ENCODE measurements around the gene TMEM59. TPM values are rescaled to one million over a fixed set of nuclear protein-coding genes. Genes with fewer than 3 reads are reported as not detected.
"Not testable (repeated sequence)": the region's sequence is repeated elsewhere in the genome, so short reads cannot be mapped to it uniquely, and the experiment has no call there.

Gene TMEM59
- polyA plus RNA-seq, 1 experiment, result 615 TPM

DNA sequence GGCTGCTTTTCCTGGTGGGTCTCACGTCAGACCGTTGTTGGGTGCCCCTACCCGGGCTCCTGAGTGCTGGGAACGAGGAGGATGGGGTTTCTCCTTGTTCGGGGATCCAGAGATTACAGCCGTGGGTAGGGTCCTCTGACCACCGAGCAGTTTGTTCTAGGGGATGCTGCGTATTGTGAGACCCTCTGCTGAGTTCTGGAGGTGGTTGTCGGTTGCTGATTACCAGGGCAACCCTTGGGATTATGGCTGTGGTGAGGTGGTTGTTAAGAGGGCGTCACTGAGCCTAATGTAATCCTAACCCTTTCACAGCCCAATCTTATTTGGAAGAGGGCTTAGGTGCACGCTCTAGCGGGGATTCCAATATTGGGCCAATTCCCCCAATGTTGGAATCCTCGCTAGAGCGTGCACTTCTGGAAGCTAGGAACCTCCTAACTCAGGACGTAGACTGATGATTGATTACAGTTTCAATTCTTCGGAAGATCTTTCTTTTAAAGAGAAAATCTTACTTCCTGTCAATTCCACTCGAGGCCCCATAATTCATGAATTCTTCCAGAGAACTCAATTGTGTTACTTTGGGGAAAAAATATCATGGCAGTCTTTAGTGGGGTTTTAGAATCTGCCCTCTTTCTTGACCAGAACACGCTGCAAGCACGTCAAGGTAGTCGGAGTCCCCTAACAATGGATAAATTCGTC is 887 bp upstream of the TMEM59 start:
- CTCF ChIA-PET, result interaction anchor here (1.0 to 1.3 kb wide), 3 partner anchors 28 to 356 kb away, joined by 3 to 4 read pairs (median 3); no protein-coding TSS in a partner anchor
- TF ChIP-seq CTCF (IDR thresholded peaks at IDR 0.05; ENCODE audit: insufficient read depth, low read depth, low read length), result no peak
- Histone ChIP-seq H3K36me3 (ENCODE audit: control insufficient read depth, insufficient read depth, low read length) (no peaks in the 10 kb centered on the region), H3K4me3 (ENCODE audit: low read depth, low read length) (peak overlapping the region; percentile 59), H3K27me3 (ENCODE audit: control insufficient read depth, insufficient read depth, low read length) (no peaks in the 10 kb centered on the region)
- POLR2A ChIA-PET, result no interaction called here
- no peak for DNase-seq (ENCODE audit: low read depth)

DNA sequence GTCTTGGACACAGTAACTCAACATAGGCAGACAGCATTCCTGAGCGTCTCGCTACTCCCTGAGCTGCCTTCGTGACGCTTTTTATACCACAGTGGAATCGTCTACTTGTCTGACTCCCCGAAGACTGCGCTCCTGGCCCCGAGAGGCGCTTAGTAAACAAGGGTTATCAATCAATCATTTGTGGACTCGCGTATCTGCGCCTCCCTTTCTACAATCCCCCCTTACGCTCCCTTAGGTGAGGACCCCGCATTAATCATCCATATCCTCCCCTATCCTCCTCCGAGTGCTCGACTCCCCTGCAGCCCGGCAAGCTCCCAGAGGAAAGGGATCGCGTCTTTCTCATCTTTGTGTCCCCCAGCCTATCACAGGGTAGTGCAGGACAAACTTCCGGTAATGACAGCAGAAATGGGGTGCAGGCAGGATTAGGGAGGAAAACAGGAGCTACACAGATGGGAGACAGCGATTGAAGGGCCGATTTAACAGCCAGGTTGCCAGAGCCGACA is 522 bp downstream of the TMEM59 start:
- Histone ChIP-seq H3K27me3 (ENCODE audit: control insufficient read depth, insufficient read depth, low read length) (no peaks in the 10 kb centered on the region), H3K36me3 (ENCODE audit: control insufficient read depth, insufficient read depth, low read length) (no peaks in the 10 kb centered on the region), H3K4me3 (ENCODE audit: low read depth, low read length) (peak overlapping the region; percentile 59)
- CTCF ChIA-PET, result interaction anchor here (0.6 to 2.1 kb wide), 5 partner anchors 17 to 191 kb away, joined by 3 to 6 read pairs (median 3); no protein-coding TSS in a partner anchor
- TF ChIP-seq CTCF (IDR thresholded peaks at IDR 0.05; ENCODE audit: insufficient read depth, low read depth, low read length), result no peak
- DNase-seq (ENCODE audit: low read depth), result no peak
- POLR2A ChIA-PET, result no interaction called here

DNA sequence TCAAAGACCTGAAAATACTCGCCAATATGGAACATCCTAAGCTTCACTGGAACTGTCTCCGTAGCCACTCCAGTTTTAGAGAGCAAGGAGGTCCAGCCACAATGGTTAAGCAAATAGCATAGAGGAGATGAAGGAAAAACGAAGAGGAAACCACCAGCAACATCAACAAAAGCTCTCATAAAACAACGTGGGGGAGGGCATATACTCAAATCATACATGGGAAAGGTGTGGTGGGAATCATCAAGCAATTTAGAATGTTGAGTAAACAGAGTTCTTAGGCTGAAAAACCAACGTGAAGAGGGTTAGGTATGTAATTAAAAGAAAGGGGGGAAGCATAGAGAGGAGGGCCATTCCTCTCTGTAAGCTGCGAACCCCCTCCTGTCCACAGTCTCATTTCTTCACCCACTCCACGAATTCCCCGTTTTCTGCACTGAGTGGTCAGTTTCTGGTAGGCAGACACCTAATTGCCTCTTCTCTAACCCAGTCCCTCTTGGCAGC is 1.0 kb downstream of the TMEM59 start:
- CTCF ChIA-PET, result interaction anchor here (0.6 to 2.1 kb wide), 5 partner anchors 60 to 437 kb away, joined by 3 to 6 read pairs (median 4); no protein-coding TSS in a partner anchor
- POLR2A ChIA-PET, result interaction anchor here (0.8 kb wide), 1 partner anchor 12 kb away, joined by 5 read pairs; no protein-coding TSS in a partner anchor
- no peak for TF ChIP-seq CTCF (IDR thresholded peaks at IDR 0.05; ENCODE audit: insufficient read depth, low read depth, low read length)
- H3K36me3 ChIP-seq (ENCODE audit: control insufficient read depth, insufficient read depth, low read length), result no peaks in the 10 kb centered on the region
- peak overlapping the region; percentile 59 for H3K4me3 ChIP-seq (ENCODE audit: low read depth, low read length)
- no peaks in the 10 kb centered on the region for H3K27me3 ChIP-seq (ENCODE audit: control insufficient read depth, insufficient read depth, low read length)
- no peak for DNase-seq (ENCODE audit: low read depth)

GRCh38 chr1:54050435-54050834 is 2.6 kb downstream of the TMEM59 start:
- DNase-seq (ENCODE audit: low read depth); POLR2A ChIA-PET; H3K27me3 ChIP-seq (ENCODE audit: control insufficient read depth, insufficient read depth, low read length); H3K36me3 ChIP-seq (ENCODE audit: control insufficient read depth, insufficient read depth, low read length); H3K4me3 ChIP-seq (ENCODE audit: low read depth, low read length): not testable (repeated sequence)
- CTCF ChIA-PET, result interaction anchor here (1.7 kb wide), 1 partner anchor 172 kb away, joined by 4 read pairs; no protein-coding TSS in a partner anchor

- no peak for TF ChIP-seq CTCF (IDR thresholded peaks at IDR 0.05; ENCODE audit: insufficient read depth, low read depth, low read length)
- ChIA-PET CTCF (interaction anchor here (1.0 to 1.5 kb wide), 3 partner anchors 78 to 187 kb away, joined by 3 to 6 read pairs (median 3); no protein-coding TSS in a partner anchor), POLR2A (no interaction called here)
- H3K4me3 ChIP-seq (ENCODE audit: low read depth, low read length), result no peak overlapping the region
- no peaks in the 10 kb centered on the region; the same call in 1 of the 2 replicates for H3K36me3 ChIP-seq (ENCODE audit: control insufficient read depth, insufficient read depth, low read length)
- no peaks in the 10 kb centered on the region for H3K27me3 ChIP-seq (ENCODE audit: control insufficient read depth, insufficient read depth, low read length)
- DNase-seq (ENCODE audit: low read depth), result no peak
These were observed 5.4 kb downstream of the TMEM59 start for GRCh38 chr1:54047384-54048305.
